HCT116 (cell line): ENCODE measurements around the gene ELOVL5. TPM values are rescaled to one million over a fixed set of nuclear protein-coding genes. Genes with fewer than 3 reads are reported as not detected.

Experiments used
- ATAC-seq: fragments of 200-7000 bp; cut with Tn5 transposase; 2 replicates; pipeline ENCODE4 v1.9.1; 2020; ENCODE audit warnings: mild to moderate bottlenecking, moderate library complexity
- BruUV-seq: library from RNA; stranded (reverse); fragments of 400-500 nt; replicated peaks from 2 replicates; lab custom pipeline; 2021; lab: Mats Ljungman, UMichigan
- CTCF ChIA-PET: fragments of 300-600 bp; sonication (Branson Sonifier 250); formaldehyde crosslinking; loops from one replicate; lab custom pipeline; 2021; ENCODE audit warnings: antibody characterized with exemption; lab: Charles Lee
- POLR2A ChIA-PET: fragments of 300-600, 350-600 bp; sonication (Branson Sonifier 250); formaldehyde crosslinking; loops from one replicate; lab custom pipeline; 2021; ENCODE audit warnings: antibody characterized with exemption; lab: Charles Lee
- RAD21 ChIA-PET, 2 experiments: fragments of 300-600 bp; sonication (Branson Sonifier 250); formaldehyde crosslinking; loops; one replicate each; lab custom pipeline; 2023; ENCODE audit warnings: low total read pairs in 2 of 2; ENCODE audit not compliant: uncharacterized antibody in 2 of 2, unreplicated experiment in 2 of 2, low non-redundant PET in 1 of 2; lab: Charles Lee
- DNase-seq: peaks from one replicate; pipeline ENCODE4 v3.0.0-alpha.2; 2010; ENCODE audit warnings: low read depth, low spot score
- H2AFZ ChIP-seq: fragments of 200-600 bp; shearing (Covaris generic), sonication (generic); 2 replicates; pipeline ENCODE4 v1.6.1; 2017; ENCODE audit warnings: low read depth, mixed run types, mixed read lengths, antibody characterized with exemption, low read length; ENCODE audit not compliant: poor library complexity, severe bottlenecking
- H3K27ac ChIP-seq: 2 replicates; pipeline ENCODE4 v1.5.1; 2012; ENCODE audit warnings: low read depth, low read length
- H3K27me3 ChIP-seq: fragments of 200-600 bp; sonication (generic); 2 replicates; pipeline ENCODE4 v1.6.1; 2016; ENCODE audit warnings: mixed run types, low read length, mixed read lengths; ENCODE audit not compliant: insufficient read depth
- H3K36me3 ChIP-seq, 2 experiments: fragments of 200-500 bp in 1 of 2; fragments of 200-600 bp in 1 of 2; sonication (Bioruptor generic) in 1 of 2; sonication (generic) in 1 of 2; 2 replicates each; pipeline versions ENCODE4 v1.5.1 to v1.6.1; 2014 to 2016; ENCODE audit warnings: low read length in 2 of 2, inconsistent platforms in 1 of 2, mixed read lengths in 1 of 2, mixed run types in 1 of 2; ENCODE audit not compliant: insufficient read depth in 2 of 2, control insufficient read depth in 1 of 2
- H3K4me1 ChIP-seq, 2 experiments: fragments of 200-600 bp in 1 of 2; sonication (generic) in 1 of 2; 2 replicates each; pipeline versions ENCODE4 v1.5.1 to v1.6.1; 2012 to 2017; ENCODE audit warnings: low read length in 2 of 2, inconsistent platforms in 1 of 2, mild to moderate bottlenecking in 1 of 2, mixed read lengths in 1 of 2, mixed run types in 1 of 2, moderate library complexity in 1 of 2; ENCODE audit not compliant: insufficient read depth in 2 of 2, control insufficient read depth in 1 of 2
- H3K4me2 ChIP-seq: fragments of 200-600 bp; sonication (generic); 2 replicates; pipeline ENCODE4 v1.6.1; 2017; ENCODE audit warnings: mixed run types, low read length, mixed read lengths
- H3K4me3 ChIP-seq, 2 experiments: fragments of 200-600 bp in 1 of 2; sonication (generic) in 1 of 2; replicated peaks in 1 of 2; 2 replicates each; pipeline ENCODE4 v1.5.1; 2011 to 2016; ENCODE audit warnings: low read length in 2 of 2, control low read depth in 1 of 2, low read depth in 1 of 2, mild to moderate bottlenecking in 1 of 2, mixed read lengths in 1 of 2, mixed run types in 1 of 2
- H3K79me2 ChIP-seq: fragments of 200-600 bp; sonication (generic); 2 replicates; pipeline ENCODE4 v1.6.1; 2017; ENCODE audit warnings: mild to moderate bottlenecking, mixed run types, low read length, moderate library complexity, mixed read lengths; ENCODE audit not compliant: insufficient read depth
- H3K9ac ChIP-seq: fragments of 200-600 bp; sonication (generic); 2 replicates; pipeline ENCODE4 v1.6.1; 2016; ENCODE audit warnings: low read length, mixed read lengths
- H3K9me2 ChIP-seq: fragments of 200-600 bp; sonication (generic), shearing (Covaris generic); 2 replicates; pipeline ENCODE4 v1.6.1; 2017; ENCODE audit warnings: mixed run types, mild to moderate bottlenecking, moderate library complexity; ENCODE audit not compliant: insufficient read depth
- H3K9me3 ChIP-seq, 2 experiments: fragments of 200-500 bp in 1 of 2; fragments of 200-600 bp in 1 of 2; sonication (Bioruptor generic) in 1 of 2; sonication (generic) in 1 of 2; 2 replicates each; pipeline ENCODE4 v1.6.1; 2014 to 2017; ENCODE audit warnings: low read length in 2 of 2, mixed read lengths in 2 of 2, inconsistent platforms in 1 of 2, low read depth in 1 of 2, mild to moderate bottlenecking in 1 of 2, mixed run types in 1 of 2, moderate library complexity in 1 of 2; ENCODE audit not compliant: control insufficient read depth in 1 of 2, insufficient read depth in 1 of 2
- H4K20me1 ChIP-seq: fragments of 200-600 bp; sonication (generic), shearing (Covaris generic); 2 replicates; pipeline ENCODE4 v1.6.1; 2017; ENCODE audit warnings: mixed run types, mild to moderate bottlenecking, moderate library complexity; ENCODE audit not compliant: insufficient read depth
- CEBPB ChIP-seq: IDR thresholded peaks from 2 replicates; pipeline ENCODE4 v1.6.1; 2012; ENCODE audit warnings: low read depth
- CTCF ChIP-seq, 3 experiments: fragments of 200-600 bp in 1 of 3; sonication (generic) in 1 of 3; IDR thresholded peaks in 2 of 3; conservative IDR thresholded peaks in 1 of 3; 2 replicates each; pipeline ENCODE4 v1.5.1; 2012 to 2017; ENCODE audit warnings: low read depth in 2 of 3, low read length in 2 of 3, antibody characterized with exemption in 1 of 3, borderline replicate concordance in 1 of 3, control low read depth in 1 of 3, mild to moderate bottlenecking in 1 of 3, mixed read lengths in 1 of 3, mixed run types in 1 of 3, moderate library complexity in 1 of 3; ENCODE audit not compliant: insufficient read depth in 1 of 3
- JUND ChIP-seq: IDR thresholded peaks from 2 replicates; pipeline ENCODE4 v1.6.1; 2012
- POLR2A ChIP-seq: IDR thresholded peaks from 2 replicates; pipeline ENCODE4 v1.7.0; 2011; ENCODE audit warnings: borderline replicate concordance; ENCODE audit not compliant: insufficient read depth, insufficient read length; ENCODE audit errors: extremely low read depth
- REST ChIP-seq: IDR thresholded peaks from 2 replicates; pipeline ENCODE4 v1.6.1; 2012; ENCODE audit warnings: low read depth
- SP1 ChIP-seq: IDR thresholded peaks from 2 replicates; pipeline ENCODE4 v1.6.1; 2012; ENCODE audit warnings: low read depth
- SRF ChIP-seq: IDR thresholded peaks from 2 replicates; pipeline ENCODE4 v1.6.1; 2012; ENCODE audit warnings: low read depth
- YY1 ChIP-seq: IDR thresholded peaks from 2 replicates; pipeline ENCODE4 v1.6.1; 2011; ENCODE audit warnings: low read length, low read depth, moderate library complexity, mild to moderate bottlenecking; ENCODE audit not compliant: insufficient replicate concordance; ENCODE audit errors: extremely low read depth
- ZFX ChIP-seq: fragments of 450-650 bp; IDR thresholded peaks from 2 replicates; pipeline ENCODE4 v1.6.1; 2017
- ZNF274 ChIP-seq: fragments of 200-500 bp; sonication (Bioruptor generic); IDR thresholded peaks from 2 replicates; pipeline ENCODE4 v1.6.1; 2014; ENCODE audit warnings: mild to moderate bottlenecking, low read depth, low read length, inconsistent platforms
- intact Hi-C: fragments of 100-400 bp; cut with micrococcal nuclease; formaldehyde crosslinking; loops from 2 replicates; pipeline ENCODE4 v1.10.0; 2022
- total RNA-seq: library from RNA; stranded (reverse); gene quantifications from one replicate; pipeline ENCODE4 v1.2.1, GENCODE V29; 2021; ENCODE audit not compliant: unreplicated experiment
- TF ChIP-seq, protein P1 (sequence below): IDR thresholded peaks from 2 replicates; pipeline ENCODE4 v1.6.1; 2012

The ELOVL5 gene
- total RNA-seq, 1 experiment from 2014 or later = 85.3 TPM

DNA sequence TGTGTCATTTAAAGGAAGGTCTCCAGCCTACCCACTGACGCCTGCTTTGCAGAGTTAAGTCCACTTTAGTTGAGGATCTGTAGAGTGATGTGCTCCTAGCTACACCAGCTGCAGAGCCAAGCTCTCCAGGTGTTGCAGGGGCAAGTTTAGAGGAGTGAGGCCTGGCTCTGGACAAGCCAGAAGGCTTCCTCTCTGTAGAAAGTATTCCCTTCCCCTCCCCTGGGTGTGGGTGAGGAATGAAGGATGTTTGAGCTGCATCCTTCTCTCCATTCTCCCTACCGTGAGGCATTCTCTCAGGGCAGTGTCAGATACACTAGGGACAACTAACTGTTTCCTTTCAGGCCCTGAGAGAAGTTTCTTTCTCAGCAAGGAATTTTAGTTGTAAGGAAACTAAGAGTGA, 66.5 kb downstream of the ELOVL5 start:
- Histone ChIP-seq H3K4me3 (no peak overlapping the region), H3K27ac (no peak overlapping the region), H3K79me2 (peaks cover 7% of the 10 kb centered on the region; the same call in 1 of the 2 replicates), H3K9me3 (no peaks in the 10 kb centered on the region), H2AFZ (no peak overlapping the region), H3K27me3 (no peaks in the 10 kb centered on the region), H3K4me2 (no peak overlapping the region), H3K36me3 (no peaks in the 10 kb centered on the region), H4K20me1 (no peaks in the 10 kb centered on the region), H3K4me1 (no peaks in the 10 kb centered on the region), H3K9me2 (no peaks in the 10 kb centered on the region), H3K9ac (no peak overlapping the region)
- CTCF ChIA-PET = no interaction called here
- RAD21 ChIA-PET = no interaction called here
- ATAC-seq (no peak), DNase-seq (no peak)
- no TSS peak for BruUV-seq
- intact Hi-C loops = no loop called here
- TF ChIP-seq JUND (no peak), SP1 (no peak), REST (no peak)
- TF ChIP-seq, protein P1, sequence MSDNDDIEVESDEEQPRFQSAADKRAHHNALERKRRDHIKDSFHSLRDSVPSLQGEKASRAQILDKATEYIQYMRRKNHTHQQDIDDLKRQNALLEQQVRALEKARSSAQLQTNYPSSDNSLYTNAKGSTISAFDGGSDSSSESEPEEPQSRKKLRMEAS = no peak
- POLR2A ChIA-PET = no interaction called here

DNA sequence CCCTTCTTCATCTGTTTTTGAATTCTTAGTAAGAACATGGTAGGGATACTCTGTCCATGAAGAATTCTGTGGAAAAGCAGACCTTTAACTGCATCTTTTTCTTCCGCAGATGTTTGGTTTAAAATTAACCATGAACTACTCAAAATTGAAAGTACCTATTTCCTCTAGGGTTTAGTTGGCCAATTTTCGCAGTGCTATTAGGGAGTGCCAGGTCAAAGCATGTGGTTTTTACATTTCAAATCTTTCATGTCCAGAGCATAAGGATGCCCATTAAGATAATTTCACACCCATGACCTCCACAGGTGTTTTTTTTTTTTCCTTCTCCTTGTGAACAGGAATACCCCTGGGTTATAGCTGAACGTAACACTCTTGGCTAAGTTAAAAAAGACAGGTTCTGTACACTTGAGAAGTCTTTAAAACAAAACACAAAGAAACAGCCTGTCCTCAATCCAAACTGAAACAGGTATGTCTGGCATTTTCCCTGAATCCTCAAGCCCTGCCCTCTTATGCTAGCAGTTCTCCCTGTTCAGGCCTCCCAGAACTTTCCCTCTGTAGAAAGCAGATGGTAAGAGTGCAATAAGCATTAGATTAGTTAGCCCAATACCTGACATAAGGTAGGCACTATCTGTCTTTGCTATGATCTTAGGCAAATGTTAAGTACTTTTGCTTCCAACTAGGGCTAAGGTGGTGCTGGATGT, 67.1 kb downstream of the ELOVL5 start:
- H3K9ac ChIP-seq = no peak overlapping the region
- no peak overlapping the region for H3K4me3 ChIP-seq
- ChIA-PET POLR2A (no interaction called here), CTCF (no interaction called here), RAD21 (no interaction called here)
- no peak overlapping the region for H3K4me2 ChIP-seq
- no peaks in the 10 kb centered on the region for H3K36me3 ChIP-seq
- no peak overlapping the region for H2AFZ ChIP-seq
- H3K9me3 ChIP-seq = no peaks in the 10 kb centered on the region
- H3K27me3 ChIP-seq = no peaks in the 10 kb centered on the region
- no peak for DNase-seq
- BruUV-seq = no TSS peak
- ATAC-seq = no peak
- no peaks in the 10 kb centered on the region for H4K20me1 ChIP-seq
- intact Hi-C loops = no loop called here
- H3K27ac ChIP-seq = no peak overlapping the region
- H3K79me2 ChIP-seq = peaks cover 7% of the 10 kb centered on the region; the same call in 1 of the 2 replicates
- no peaks in the 10 kb centered on the region for H3K4me1 ChIP-seq
- no peaks in the 10 kb centered on the region for H3K9me2 ChIP-seq
- TF ChIP-seq YY1 (no peak), CTCF (IDR thresholded peaks at IDR 0.05 in 2 of 3, conservative IDR thresholded peaks at IDR 0.05 in 1 of 3; ENCODE audit: borderline replicate concordance in 1 of 3, insufficient read depth in 1 of 3, low read depth in 2 of 3, low read length in 2 of 3) (no peak), CEBPB (no peak), ZFX (no peak), SRF (no peak), ZNF274 (no peak), POLR2A (no peak)
